Stimulated activated CD8-positive, alpha-beta memory T cell treated with anti-CD3 and anti-CD28 coated beads, Interleukin-15, amount 100 ng/mL, for 24 hours (primary cell): ENCODE measurements around the gene WAS.
"Not testable (repeated sequence)": the region's sequence is repeated elsewhere in the genome, so short reads cannot be mapped to it uniquely, and the experiment has no call there.

ENCODE experiments used
- DNase-seq: peaks from one replicate; pipeline ENCODE4 v3.0.0-alpha.2; 2020; ENCODE audit warnings: low read depth

Gene WAS

DNA sequence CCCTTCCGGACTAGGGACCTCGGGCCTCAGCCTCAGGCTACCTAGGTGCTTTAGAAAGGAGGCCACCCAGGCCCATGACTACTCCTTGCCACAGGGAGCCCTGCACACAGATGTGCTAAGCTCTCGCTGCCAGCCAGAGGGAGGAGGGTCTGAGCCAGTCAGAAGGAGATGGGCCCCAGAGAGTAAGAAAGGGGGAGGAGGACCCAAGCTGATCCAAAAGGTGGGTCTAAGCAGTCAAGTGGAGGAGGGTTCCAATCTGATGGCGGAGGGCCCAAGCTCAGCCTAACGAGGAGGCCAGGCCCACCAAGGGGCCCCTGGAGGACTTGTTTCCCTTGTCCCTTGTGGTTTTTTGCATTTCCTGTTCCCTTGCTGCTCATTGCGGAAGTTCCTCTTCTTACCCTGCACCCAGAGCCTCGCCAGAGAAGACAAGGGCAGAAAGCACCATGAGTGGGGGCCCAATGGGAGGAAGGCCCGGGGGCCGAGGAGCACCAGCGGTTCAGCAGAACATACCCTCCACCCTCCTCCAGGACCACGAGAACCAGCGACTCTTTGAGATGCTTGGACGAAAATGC is at the start of gene WAS:
Gene WAS, plus strand, starts transcription at position 389 of the 572 bp plus-strand sequence. Its CDS starts 55 bp downstream, at position 444.
- DNase-seq = no peak

DNA sequence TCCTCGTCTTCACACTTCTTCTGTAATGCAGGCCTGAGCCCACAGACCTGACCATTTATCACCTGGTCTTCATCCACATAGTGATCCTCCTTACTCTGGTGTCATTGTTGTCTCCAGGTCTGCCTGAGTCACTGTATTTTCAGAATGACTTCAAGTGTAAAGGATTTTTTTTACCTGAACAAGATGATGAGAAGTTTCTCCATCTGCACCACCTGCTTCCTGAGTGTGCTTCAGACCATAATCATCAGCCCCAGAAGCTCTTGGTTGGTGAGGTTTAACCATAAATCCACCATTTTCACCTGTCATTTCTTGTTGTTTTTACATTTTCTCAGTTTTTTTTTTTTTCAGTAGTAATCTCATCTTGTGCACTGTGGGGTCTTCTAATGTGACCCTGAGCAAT is 47.3 kb upstream of the WAS start:
- no peak for DNase-seq

DNA sequence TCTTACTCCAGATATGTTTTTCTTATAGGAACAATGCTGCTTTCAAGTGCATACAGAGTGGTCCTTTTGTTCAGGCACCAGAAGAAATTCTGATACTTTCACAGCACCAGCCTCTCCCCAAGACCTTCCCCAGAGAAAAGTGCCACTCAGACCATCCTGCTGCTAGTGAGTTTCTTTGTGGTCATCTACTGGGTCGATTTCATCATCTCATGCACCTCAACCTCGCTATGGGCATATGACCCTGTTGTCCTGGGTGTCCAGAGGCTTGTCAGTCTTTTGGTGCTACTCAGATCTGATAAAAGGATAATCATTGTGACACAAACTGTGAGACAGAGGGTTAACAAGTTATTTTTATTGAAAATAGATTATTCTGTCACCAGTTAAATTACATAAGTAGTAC is 46.8 kb upstream of the WAS start:
- DNase-seq = no peak

DNA sequence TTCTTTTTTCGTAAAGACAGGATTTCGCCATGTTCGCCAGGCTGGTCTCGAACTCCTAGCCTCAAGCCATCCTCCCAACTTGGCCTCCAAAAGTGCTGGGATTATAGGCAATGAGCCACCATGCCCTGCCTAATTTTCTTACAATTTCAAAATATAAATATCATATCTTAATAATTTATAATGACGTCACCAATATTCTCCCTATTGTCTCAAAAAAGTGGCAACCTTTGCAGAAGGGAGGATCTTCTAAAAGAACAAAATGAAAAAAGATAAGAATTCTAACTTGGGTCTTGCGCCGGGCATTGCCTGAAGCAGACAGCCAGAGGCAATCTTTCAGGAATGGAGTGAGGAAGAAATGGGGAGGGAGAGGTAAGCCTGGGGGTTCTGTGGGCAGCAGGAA is 37.9 kb upstream of the WAS start:
- no peak for DNase-seq

DNA sequence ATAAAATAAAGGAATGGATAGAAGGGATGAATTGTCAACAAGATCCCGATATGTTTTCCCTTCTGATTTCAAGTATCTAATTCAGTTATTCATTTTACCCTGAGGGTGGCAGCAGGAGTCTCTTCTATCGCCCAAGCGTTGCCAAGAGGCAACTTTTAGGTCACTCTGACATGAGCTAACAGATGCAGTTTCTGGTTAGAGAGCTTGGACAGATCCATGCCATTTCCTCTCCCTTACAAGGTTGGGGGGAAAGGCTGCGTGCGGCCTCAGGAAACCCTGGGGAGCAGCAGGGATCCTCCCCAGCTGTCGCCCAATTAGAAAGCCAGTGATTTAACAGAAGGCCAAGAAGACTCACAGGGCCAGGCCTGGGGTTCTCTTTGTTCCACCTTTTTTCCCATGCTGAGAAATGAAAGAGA is 35.3 kb upstream of the WAS start:
- DNase-seq = no peak

DNA sequence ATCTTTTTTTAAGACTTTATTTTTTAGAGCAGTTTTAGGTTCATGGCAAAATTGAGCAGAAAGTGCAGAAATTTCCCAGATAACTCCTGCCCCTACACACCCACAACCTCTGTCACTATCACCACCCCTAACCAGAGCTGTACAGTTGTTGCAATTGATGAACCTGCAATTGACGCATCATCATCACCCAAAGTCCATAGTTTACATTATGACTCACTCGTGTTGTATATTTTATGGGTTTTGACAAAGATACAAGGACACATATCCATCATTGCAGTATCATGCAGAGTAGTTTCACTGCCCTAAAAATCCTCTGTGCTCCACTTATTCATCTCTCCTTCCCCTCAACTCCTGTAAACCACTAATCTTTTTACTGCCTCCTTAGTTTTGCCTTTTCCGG is 34.5 kb upstream of the WAS start:
- no peak for DNase-seq

DNA sequence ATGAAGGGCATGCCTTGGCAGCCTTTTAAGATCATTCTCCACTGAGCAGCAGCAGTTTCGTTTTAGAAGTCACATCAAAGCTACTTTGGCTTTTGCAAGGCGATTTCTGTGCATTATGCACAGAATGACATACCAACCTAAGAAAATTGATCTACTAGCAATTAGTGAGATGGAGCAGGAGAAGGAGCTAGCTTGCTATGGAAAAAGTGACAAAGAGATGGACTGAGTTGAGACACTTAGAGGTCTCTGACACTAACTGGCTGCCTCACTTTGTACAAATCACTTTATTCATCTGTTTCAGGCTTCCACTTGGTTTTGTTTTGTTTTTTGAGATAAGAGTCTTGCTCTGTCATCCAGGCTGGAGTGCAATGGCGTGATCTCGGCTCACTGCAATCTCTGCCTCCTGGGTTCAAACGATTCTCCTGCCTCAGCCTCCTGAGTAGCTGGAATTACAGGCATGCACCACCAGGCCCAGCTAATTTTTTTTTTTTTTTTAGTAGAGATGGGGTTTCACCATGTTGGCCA is 31.5 kb upstream of the WAS start:
- not testable (repeated sequence) for DNase-seq

DNA sequence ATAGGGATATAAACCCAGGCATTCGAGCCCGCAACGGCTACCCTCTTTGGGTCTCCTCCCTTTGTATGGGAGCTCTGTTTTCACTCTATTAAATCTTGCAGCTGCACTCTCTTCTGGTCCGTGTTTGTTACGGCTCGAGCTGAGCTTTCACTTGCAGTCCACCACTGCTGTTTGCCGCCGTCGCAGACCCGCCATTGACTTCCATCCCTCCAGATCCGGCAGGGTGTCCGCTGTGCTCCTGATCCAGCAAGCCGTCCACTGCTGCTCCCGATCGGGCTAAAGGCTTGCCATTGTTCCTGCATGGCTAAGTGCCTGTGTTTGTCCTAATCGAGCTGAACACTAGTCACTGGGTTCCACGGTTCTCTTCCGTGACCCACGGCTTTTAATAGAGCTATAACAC is 28.9 kb upstream of the WAS start:
- DNase-seq = not testable (repeated sequence)

DNA sequence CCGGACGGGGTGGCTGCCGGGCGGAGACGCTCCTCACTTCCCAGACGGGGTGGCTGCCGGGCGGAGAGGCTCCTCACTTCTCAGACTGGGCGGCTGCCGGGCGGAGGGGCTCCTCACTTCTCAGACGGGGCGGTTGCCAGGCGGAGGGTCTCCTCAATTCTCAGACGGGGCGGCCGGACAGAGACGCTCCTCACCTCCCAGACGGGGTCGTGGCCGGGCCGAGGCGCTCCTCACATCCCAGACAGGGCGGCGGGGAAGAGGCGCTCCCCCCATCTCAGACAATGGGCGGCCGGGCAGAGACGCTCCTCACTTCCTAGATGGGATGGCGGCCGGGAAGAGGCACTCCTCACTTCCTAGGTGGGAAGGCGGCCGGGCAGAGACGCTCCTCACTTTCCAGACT is 23.9 kb upstream of the WAS start:
- DNase-seq = not testable (repeated sequence)

DNA sequence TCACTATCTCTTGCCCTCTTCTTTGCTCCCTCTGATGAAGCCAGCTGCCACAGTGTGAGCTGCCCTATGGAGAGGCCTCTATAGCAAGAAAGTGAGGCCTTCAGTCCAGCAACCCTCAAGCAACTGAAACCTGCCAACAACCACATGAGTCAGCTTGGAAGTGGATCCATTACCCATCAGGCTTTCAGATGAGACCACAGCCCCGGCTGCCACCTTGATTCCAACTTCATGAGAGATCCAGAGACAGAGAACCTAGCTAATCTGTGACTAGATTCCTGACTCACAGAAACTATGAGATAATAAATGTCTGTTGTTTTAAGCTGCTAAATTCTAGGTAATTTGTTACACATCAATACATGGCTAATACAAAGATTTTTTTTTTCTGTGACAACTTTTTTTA is 20.4 kb upstream of the WAS start:
- no peak for DNase-seq

DNA sequence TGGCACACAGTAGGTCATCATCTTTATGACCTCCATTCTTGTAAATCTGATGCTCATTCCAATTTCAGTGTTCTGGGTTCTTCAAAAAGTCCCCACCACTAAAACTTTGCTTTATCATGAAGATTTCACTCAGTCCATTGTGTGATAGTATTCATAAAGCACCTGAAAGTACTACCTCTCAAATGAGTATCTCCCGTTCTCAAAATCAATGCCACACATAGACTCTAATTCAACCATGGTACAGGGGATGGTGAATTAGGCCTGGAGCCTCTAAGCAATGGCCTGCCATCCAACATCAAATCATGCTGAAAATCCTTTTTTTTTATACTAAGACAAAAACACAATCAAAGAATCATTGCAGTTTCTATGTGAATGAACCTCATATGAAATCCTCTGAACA is 19.4 kb upstream of the WAS start:
- no peak for DNase-seq

DNA sequence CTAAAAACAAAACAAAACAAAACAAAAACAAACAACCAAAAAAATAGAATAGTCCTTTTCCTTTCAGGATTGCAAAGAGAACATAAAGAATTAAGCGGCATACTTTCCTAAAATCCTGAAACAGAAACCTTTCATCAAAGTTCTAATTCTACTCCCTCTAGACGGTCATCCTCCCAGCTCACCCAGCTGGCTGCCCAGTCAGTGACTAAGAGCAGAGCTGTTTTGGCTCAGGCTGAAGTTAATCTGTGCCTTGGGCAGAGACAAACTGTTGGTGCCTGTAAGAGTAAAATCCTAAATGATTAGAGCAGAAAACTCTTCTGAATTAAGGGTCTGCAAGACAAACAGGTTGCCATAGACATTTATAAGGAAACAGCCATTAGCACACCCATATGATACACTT is 17.6 kb upstream of the WAS start:
- no peak for DNase-seq

DNA sequence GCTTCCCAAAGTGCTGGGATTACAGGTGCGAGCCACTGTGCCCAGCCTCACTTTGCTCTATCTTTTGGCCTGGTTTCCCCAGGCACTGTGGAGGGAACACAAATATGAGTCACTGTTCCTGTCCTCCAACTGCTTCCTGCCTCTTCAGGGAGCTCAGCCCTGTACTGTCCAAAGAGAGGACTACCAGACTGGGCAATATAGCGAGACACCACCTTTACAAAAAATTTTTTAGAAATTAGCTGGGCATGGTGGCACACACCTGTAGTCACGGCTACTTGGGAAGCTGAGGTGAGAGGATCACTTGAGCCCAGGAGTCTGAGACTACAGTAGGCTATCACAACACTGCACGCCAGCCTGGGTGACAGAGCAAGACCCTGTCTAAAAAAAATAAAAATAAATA is 16.9 kb upstream of the WAS start:
- no peak for DNase-seq

DNA sequence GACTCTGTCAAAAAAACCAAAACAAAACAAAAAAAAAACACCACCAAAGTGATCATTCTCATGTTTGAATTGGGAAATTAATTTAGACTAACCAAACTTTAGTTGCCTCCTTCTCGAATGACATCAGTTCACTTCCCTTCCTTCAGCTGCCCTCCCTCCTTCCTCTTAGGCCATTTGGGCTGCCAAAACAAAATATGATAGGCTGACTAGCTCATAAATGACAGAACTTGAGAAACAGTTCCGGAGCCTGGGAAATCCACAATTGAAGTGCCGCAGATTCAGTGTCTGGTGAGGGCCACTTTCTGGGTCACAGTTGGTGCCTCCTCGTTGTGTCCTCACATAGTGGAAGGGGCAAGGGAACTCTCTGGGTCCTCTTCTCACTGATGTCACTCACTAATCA is 16.1 kb upstream of the WAS start:
- DNase-seq = no peak

DNA sequence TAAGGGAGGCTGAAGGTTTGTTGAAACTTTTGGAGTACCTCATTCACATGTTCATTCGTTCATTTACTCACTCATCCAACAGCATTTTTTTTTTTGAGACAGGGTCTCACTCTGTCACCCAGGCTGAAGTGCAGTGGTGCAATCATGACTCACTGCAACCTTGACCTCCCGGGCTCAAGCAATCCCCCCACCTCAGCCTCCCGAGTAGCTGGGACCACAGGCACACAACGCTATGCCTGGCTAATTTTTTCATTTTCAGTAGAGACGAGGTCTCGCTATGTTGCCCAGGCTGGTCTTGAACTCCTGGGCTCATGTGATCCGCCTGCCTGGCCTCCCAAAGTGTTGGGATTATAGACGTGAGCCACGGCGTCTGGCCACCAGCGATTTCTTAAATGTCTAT is 15.4 kb upstream of the WAS start:
- not testable (repeated sequence) for DNase-seq

DNA sequence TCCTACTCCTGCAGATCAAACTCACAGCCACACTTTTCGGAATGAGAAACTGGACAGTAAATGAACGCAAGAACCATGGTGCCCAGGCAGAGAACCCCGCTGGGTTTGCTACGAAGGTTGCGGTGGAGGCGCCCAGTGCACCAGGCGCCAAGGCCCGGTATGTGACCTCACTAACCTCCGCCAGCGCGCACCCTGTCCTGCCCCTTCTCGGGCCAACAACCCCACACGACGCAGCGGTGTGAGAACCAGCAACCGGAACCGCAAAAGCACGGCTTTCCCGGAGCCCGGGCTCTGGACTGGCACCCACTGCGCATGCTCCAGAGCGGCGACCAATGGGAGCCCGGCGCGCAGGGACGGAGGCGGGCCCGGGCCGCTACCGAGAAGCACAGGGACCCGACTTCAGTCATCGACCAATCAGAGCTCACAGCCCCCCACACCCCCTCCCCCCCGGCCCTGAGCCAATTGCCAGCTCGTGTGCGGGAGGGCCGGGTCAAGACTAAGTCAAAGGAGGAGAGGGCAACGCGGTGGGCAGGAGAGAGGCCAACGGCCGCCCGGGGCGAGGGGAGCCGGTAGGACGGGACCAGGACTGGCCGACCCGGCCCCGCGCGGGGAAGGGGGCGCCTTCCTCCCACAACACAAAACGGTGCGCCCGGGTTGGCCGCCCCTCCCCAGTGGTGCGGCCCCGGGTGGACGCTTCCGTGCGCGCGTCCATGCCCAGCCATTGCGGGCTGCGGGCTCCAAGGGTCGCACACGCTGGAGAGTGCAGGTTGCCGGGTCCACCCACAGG is 7.3 kb upstream of the WAS start:
- DNase-seq = peak; percentile 65

DNA sequence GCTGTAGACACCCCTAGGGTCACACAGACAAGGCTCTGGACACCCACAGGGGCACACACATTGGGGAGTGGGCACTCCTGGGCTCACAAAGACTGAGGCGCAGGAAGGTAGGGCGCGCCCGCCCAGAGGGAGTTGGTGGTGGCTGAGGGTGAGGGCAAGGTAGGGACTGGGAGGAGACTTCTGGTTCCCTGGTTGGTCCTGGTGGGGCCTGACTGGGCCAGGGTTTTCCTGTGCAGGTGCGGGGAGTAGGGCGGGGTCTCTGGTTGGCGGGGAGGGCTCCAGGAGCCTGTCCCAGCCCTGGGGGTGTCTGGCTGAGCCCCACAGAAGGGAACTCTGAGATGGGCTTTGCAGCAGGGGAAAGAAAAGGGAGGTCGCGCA is 6.7 kb upstream of the WAS start:
- DNase-seq = no peak

DNA sequence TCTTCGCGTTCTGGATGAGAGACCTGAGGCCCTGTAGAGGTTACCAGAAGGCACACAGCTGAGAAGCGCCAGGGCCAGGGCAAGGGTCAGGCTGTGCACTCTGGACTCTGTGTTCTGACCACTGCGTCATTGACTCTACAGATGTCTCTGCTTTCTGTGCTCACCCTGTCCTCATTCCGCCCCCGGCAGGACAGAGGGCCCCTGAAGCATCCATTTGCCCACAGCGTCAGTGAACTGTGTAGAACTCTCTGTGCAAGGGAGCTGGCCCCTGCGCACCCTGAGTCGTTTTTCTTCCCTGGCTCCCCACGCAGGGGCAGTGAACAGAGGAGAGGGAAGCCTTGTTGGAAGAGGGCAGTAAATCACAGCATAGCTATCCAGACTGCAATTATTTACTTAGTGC is 6.1 kb upstream of the WAS start:
- DNase-seq = no peak

DNA sequence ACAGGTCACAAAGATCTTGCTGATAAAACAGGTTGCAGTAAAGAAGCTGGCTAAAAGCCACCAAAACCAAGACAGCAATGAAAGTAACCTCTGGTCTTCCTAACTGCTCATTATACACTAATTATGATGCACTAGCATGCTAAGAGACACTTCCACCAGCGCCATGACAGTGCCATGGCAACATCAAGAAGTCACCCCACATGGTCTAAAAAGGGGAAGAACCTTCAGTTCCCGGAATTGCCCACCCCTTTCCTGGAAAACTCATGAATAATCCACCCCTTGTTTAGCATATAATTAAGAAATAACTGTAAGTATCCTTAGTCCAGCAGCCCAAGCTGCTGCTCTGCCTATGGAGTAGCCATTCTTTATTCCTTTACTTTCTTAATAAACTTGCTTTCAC is 3.1 kb upstream of the WAS start:
- DNase-seq = not testable (repeated sequence)

DNA sequence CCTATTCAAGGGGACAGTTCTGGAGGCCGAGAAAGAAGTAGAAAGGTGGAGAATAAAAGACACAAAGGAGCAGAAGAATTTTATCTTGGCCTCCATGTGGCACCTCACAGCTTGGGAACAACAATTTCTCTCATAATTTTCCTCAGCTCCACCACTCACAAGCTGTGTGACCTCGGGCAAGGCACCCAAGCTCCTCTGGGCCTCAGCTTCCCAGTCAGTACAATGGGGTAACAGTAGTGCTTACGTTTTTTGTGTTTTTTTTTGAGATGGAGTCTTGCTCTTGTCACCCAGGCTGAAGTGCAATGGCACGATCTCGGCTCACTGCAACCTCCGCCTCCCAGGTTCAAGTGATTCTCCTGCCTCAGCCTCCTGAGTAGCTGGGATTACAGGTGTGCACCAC is 2.7 kb upstream of the WAS start:
- DNase-seq = not testable (repeated sequence)

DNA sequence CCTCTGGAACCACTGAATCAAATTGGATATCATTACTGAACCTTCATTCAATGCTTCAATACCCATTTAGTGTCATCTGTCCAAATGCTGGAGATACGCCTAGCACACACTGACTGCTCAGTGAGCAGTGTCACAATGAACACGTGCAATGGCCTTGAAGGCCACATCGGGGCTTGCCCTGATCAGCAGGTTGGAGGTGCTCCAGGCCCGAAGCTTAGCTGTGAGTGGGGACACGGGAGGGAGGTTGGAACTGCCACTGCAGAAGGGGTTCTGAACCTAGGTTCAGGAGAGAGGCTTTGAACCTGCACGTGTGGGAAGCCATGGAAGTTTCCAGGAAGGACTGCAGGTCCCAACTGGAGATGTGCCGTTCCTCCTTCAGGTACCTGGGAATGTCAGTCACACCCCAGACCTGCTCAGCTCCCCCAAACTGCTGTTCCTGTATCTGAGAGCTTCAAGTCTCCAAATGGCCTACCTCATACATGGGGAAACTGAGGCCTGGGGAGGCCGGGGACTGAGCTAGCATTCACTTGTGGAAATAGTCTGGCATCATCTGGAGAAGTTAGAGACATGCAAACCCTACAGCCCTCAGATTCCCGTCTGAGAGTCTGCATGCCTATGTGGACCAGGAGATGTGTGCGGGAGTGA is 1.9 kb upstream of the WAS start:
- no peak for DNase-seq

DNA sequence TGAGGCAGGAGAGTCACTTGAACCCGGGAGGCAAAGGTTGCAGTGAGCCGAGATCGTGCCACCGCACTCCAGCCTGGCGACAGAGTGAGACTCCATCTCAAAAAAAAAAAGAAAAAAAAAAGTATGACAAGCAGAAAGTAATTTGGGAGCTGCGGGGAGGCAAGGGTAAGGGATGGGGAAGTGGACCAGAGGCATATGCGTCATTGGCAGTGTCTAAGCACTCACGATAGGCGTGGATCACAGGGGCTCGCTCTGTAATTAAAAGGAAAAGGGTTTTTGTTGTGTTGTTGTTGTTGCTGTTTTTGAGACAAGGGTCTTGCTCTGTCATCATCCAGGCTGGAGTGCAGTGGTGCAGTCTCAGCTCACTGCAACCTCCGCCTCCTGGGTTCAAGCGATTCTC is 804 bp upstream of the WAS start:
- not testable (repeated sequence) for DNase-seq

DNA sequence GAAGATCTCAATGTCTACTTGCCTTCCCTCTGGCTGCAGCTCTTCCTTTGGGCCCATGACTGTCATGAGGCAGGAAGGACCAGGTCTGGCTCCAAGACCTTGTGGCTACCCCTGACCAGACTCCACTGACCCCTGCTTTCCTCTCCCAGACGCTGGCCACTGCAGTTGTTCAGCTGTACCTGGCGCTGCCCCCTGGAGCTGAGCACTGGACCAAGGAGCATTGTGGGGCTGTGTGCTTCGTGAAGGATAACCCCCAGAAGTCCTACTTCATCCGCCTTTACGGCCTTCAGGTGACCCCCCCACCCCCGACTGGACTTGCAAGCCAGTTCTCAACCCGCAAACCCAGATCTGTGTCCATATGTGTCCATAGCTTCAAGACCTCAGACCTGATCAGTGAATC is 535 bp downstream of the WAS start:
- DNase-seq = no peak
